Neuronal stem cell (in vitro differentiated cells): Measurements from ENCODE around the gene C19orf73.
"Not testable (repeated sequence)": the region's sequence is repeated elsewhere in the genome, so short reads cannot be mapped to it uniquely, and the experiment has no call there.

Experiments
- DNase-seq: peaks from one replicate; pipeline ENCODE4 v3.0.0-alpha.2; 2013; ENCODE audit warnings: low spot score
- H2AFZ ChIP-seq: one replicate; pipeline ENCODE4 v1.6.1; 2013; ENCODE audit warnings: mild to moderate bottlenecking, low read length, inconsistent platforms
- H2AK5ac ChIP-seq: 2 replicates; pipeline ENCODE4 v1.6.1; 2013; ENCODE audit warnings: low read depth, mild to moderate bottlenecking, inconsistent platforms, low read length, moderate library complexity, mixed read lengths
- H2BK120ac ChIP-seq: 2 replicates; pipeline ENCODE4 v1.6.1; 2013; ENCODE audit warnings: low read depth, mild to moderate bottlenecking, inconsistent platforms, low read length, moderate library complexity, mixed read lengths
- H2BK12ac ChIP-seq: one replicate; pipeline ENCODE4 v1.6.1; 2013; ENCODE audit warnings: low read length, inconsistent platforms
- H2BK15ac ChIP-seq: 2 replicates; pipeline ENCODE4 v1.6.1; 2013; ENCODE audit warnings: mild to moderate bottlenecking, low read length, inconsistent platforms, mixed read lengths
- H2BK5ac ChIP-seq: one replicate; pipeline ENCODE4 v1.6.1; 2013; ENCODE audit warnings: inconsistent platforms, mild to moderate bottlenecking, low read length, moderate library complexity
- H3K14ac ChIP-seq: one replicate; pipeline ENCODE4 v1.6.1; 2013; ENCODE audit warnings: low read length, inconsistent platforms
- H3K18ac ChIP-seq: 2 replicates; pipeline ENCODE4 v1.6.1; 2013; ENCODE audit warnings: low read length, inconsistent platforms
- H3K23ac ChIP-seq: 2 replicates; pipeline ENCODE4 v1.6.1; 2013; ENCODE audit warnings: low read depth, mild to moderate bottlenecking, mixed read lengths, low read length, inconsistent platforms; ENCODE audit not compliant: poor library complexity
- H3K27ac ChIP-seq: replicated peaks from 3 replicates; pipeline ENCODE4 v1.5.1; 2013; ENCODE audit warnings: low read length, inconsistent platforms
- H3K27me3 ChIP-seq, 3 experiments: 2 replicates each; pipeline ENCODE4 v1.6.1; 2013; ENCODE audit warnings: low read length in 3 of 3, mild to moderate bottlenecking in 2 of 3, inconsistent platforms in 1 of 3, low read depth in 1 of 3, mixed read lengths in 1 of 3, moderate library complexity in 1 of 3; ENCODE audit not compliant: control insufficient read depth in 3 of 3, insufficient read depth in 3 of 3
- H3K36me3 ChIP-seq, 2 donors: replicated peaks in 1 of 2; 2 replicates each; pipeline ENCODE4 v1.6.1; 2013; ENCODE audit warnings: low read length in 2 of 2; ENCODE audit not compliant: control insufficient read depth in 2 of 2, insufficient read depth in 2 of 2
- H3K4ac ChIP-seq: 2 replicates; pipeline ENCODE4 v1.6.1; 2013; ENCODE audit warnings: inconsistent platforms, mild to moderate bottlenecking, low read length, moderate library complexity
- H3K4me1 ChIP-seq, 2 donors: 1 replicate in 1 of 2; 2 replicates in 1 of 2; pipeline ENCODE4 v1.6.1; 2013; ENCODE audit warnings: low read length in 2 of 2, low read depth in 1 of 2; ENCODE audit not compliant: control insufficient read depth in 2 of 2, insufficient read depth in 1 of 2
- H3K4me2 ChIP-seq: one replicate; pipeline ENCODE4 v1.6.1; 2013; ENCODE audit warnings: mild to moderate bottlenecking, low read length, inconsistent platforms; ENCODE audit not compliant: insufficient read depth, poor library complexity, severe bottlenecking
- H3K4me3 ChIP-seq, 2 donors: 2 replicates each; pipeline ENCODE4 v1.5.1; 2013; ENCODE audit warnings: low read length in 2 of 2, mild to moderate bottlenecking in 2 of 2, inconsistent platforms in 1 of 2, moderate library complexity in 1 of 2
- H3K79me1 ChIP-seq: one replicate; pipeline ENCODE4 v1.6.1; 2013; ENCODE audit warnings: low read depth, mild to moderate bottlenecking, inconsistent platforms, low read length, moderate library complexity
- H3K9ac ChIP-seq: one replicate; pipeline ENCODE4 v1.6.1; 2013; ENCODE audit warnings: mild to moderate bottlenecking, low read depth, low read length, inconsistent platforms; ENCODE audit not compliant: poor library complexity
- H3K9me3 ChIP-seq, 2 donors: replicated peaks in 1 of 2; 2 replicates each; pipeline versions ENCODE3 to v1.6.1; 2013; ENCODE audit warnings: low read length in 2 of 2, mild to moderate bottlenecking in 2 of 2, inconsistent platforms in 1 of 2, low read depth in 1 of 2, mixed read lengths in 1 of 2, moderate library complexity in 1 of 2; ENCODE audit not compliant: control insufficient read depth in 2 of 2, insufficient read depth in 1 of 2
- H4K8ac ChIP-seq: one replicate; pipeline ENCODE4 v1.6.1; 2013; ENCODE audit warnings: low read depth, mild to moderate bottlenecking, inconsistent platforms, low read length, moderate library complexity
- H4K91ac ChIP-seq: one replicate; pipeline ENCODE4 v1.6.1; 2013; ENCODE audit warnings: low read length, low read depth, mild to moderate bottlenecking, inconsistent platforms; ENCODE audit not compliant: poor library complexity
- WGBS, 2 donors: extraction: QIAGEN DNeasy Blood & Tissue Kit; methylation state at CpG; one replicate each; pipeline ENCODE4 v1.1.7; 2013; ENCODE audit warnings: missing lambda C conversion rate in 2 of 2, mixed read lengths in 1 of 2; ENCODE audit not compliant: insufficient read length in 2 of 2, insufficient replicate concordance in 1 of 2; ENCODE audit errors: extremely low coverage in 2 of 2; 5-methylcytosine and 5-hydroxymethylcytosine counted together

Gene C19orf73

GRCh38 chr19:49121841-49122240, 2.9 kb upstream of the C19orf73 start:
- not testable (repeated sequence) for H4K8ac ChIP-seq, H3K79me1 ChIP-seq, H3K4me1 ChIP-seq, H2AK5ac ChIP-seq, H3K18ac ChIP-seq, H2BK15ac ChIP-seq, H3K4ac ChIP-seq, H3K23ac ChIP-seq, H2BK5ac ChIP-seq, H3K36me3 ChIP-seq, H3K14ac ChIP-seq, DNase-seq, H3K4me2 ChIP-seq, H2BK12ac ChIP-seq, H3K4me3 ChIP-seq, H4K91ac ChIP-seq, H3K9ac ChIP-seq, H3K9me3 ChIP-seq, H3K27ac ChIP-seq, H2AFZ ChIP-seq, H2BK120ac ChIP-seq
- peaks cover 10 to 33% (median 28%) of the 10 kb centered on the region in 3 experiments for H3K27me3 ChIP-seq
- WGBS, 2 donors = no CpG with 5 or more reads among the region's 10 CpGs

- Histone ChIP-seq H4K91ac (no peak overlapping the region), H3K27ac (no peak overlapping the region), H3K9me3 (no peaks in the 10 kb centered on the region), H2AFZ (no peak overlapping the region), H3K27me3 (peaks cover 10 to 33% (median 28%) of the 10 kb centered on the region in 3 experiments), H3K4me1 (peaks cover 4 to 6% of the 10 kb centered on the region in 2 donors), H3K79me1 (peaks cover 3% of the 10 kb centered on the region), H2BK15ac (no peak overlapping the region), H2AK5ac (peak overlapping the region; percentile 74), H4K8ac (no peak overlapping the region), H3K14ac (no peak overlapping the region), H3K4me2 (no peak overlapping the region), H3K36me3 (no peaks in the 10 kb centered on the region), H3K23ac (no peak overlapping the region), H3K4me3 (no peak overlapping the region), H2BK120ac (no peak overlapping the region), H3K18ac (no peak overlapping the region), H3K4ac (no peak overlapping the region), H3K9ac (no peak overlapping the region), H2BK5ac (no peak overlapping the region), H2BK12ac (no peak overlapping the region)
- DNase-seq = no peak
- no CpG with 5 or more reads among the region's 2 CpGs for WGBS, 2 donors
Observed at GRCh38 chr19:49120868-49121267, 1.9 kb upstream of the C19orf73 start.

GRCh38 chr19:49120325-49120683, 1.4 kb upstream of the C19orf73 start:
- Histone ChIP-seq H3K27ac (no peak overlapping the region), H3K23ac (no peak overlapping the region), H4K91ac (no peak overlapping the region), H2BK12ac (no peak overlapping the region), H3K18ac (no peak overlapping the region), H3K36me3 (no peaks in the 10 kb centered on the region), H4K8ac (no peak overlapping the region), H3K4me3 (peak overlapping the region in 1 of 2 donors; percentile 54), H3K4ac (no peak overlapping the region), H2BK15ac (no peak overlapping the region), H3K79me1 (peaks cover 3% of the 10 kb centered on the region), H3K14ac (no peak overlapping the region), H2BK5ac (no peak overlapping the region), H3K4me2 (peak overlapping the region; percentile 80), H3K27me3 (peaks cover 10 to 32% (median 25%) of the 10 kb centered on the region in 3 experiments), H3K4me1 (peaks cover 4 to 6% of the 10 kb centered on the region in 2 donors), H3K9me3 (no peaks in the 10 kb centered on the region), H2AFZ (peak overlapping the region; percentile 99), H2AK5ac (peak overlapping the region; percentile 74), H2BK120ac (no peak overlapping the region), H3K9ac (no peak overlapping the region)
- no peak for DNase-seq
- no CpG with 5 or more reads among the region's 16 CpGs for WGBS, 2 donors

- no peaks in the 10 kb centered on the region for H3K36me3 ChIP-seq
- peak within 1 kb of the TSS; percentile 97 for H3K4me2 ChIP-seq
- no peaks in the 10 kb centered on the region for H3K9me3 ChIP-seq
- H2BK5ac ChIP-seq = no peak within 1 kb of the TSS
- no peak within 1 kb of the TSS for H3K4ac ChIP-seq
- DNase-seq = peak; percentile 68
- peak within 1 kb of the TSS; percentile 95 for H3K23ac ChIP-seq
- peak within 1 kb of the TSS; percentile 87 to 96 for H3K4me3 ChIP-seq
- peak within 1 kb of the TSS; percentile 91 for H3K9ac ChIP-seq
- peaks cover 3% of the 10 kb centered on the region for H3K79me1 ChIP-seq
- H3K14ac ChIP-seq = peak within 1 kb of the TSS; percentile 94
- no CpG with 5 or more reads among the region's 90 CpGs for WGBS, 2 donors
- H3K18ac ChIP-seq = peak within 1 kb of the TSS; percentile 97
- peak within 1 kb of the TSS; percentile 65 for H2BK15ac ChIP-seq
- peak within 1 kb of the TSS; percentile 99 for H2AFZ ChIP-seq
- peaks cover 6 to 11% of the 10 kb centered on the region in 2 donors for H3K4me1 ChIP-seq
- H4K91ac ChIP-seq = no peak within 1 kb of the TSS
- H2AK5ac ChIP-seq = peak within 1 kb of the TSS; percentile 11
- H3K27me3 ChIP-seq = peaks cover 10 to 29% (median 25%) of the 10 kb centered on the region in 3 experiments
- no peak within 1 kb of the TSS for H2BK120ac ChIP-seq
- peak within 1 kb of the TSS; percentile 84 for H2BK12ac ChIP-seq
- no peak within 1 kb of the TSS for H4K8ac ChIP-seq
- H3K27ac ChIP-seq = no peak within 1 kb of the TSS
Observed at GRCh38 chr19:49119411-49120324, 725 bp upstream of the C19orf73 start, which contains the start of gene PPFIA3. PPFIA3 (plus strand) TSS chr19:49119544; CDS start chr19:49127874, 8,330 bp downstream.
